HG02938 (cell line): ENCODE data around the gene RFXAP.
"Not testable (repeated sequence)": the region's sequence is repeated elsewhere in the genome, so short reads cannot be mapped to it uniquely, and the experiment has no call there.

Experiments
- ATAC-seq: cut with Tn5 transposase; IDR thresholded peaks from one replicate; pipeline ENCODE4 v1.9.1; 2021; ENCODE audit warnings: mild to moderate bottlenecking, moderate library complexity; ENCODE audit not compliant: unreplicated experiment

Gene RFXAP

GRCh38 chr13:36818804-36819738 is at the start of gene RFXAP:
Gene RFXAP (plus strand): TSS chr13:36819222. CDS start chr13:36819358, 136 bp downstream.
- peak; percentile 71 for ATAC-seq

- no peak for ATAC-seq
These were observed 49.5 kb upstream of the RFXAP start for GRCh38 chr13:36769545-36769944.

GRCh38 chr13:36770741-36771140 is 48.3 kb upstream of the RFXAP start:
- no peak for ATAC-seq

- no peak for ATAC-seq
These were observed 46.2 kb upstream of the RFXAP start for GRCh38 chr13:36772853-36773252.

GRCh38 chr13:36774931-36775330 is 44.1 kb upstream of the RFXAP start:
- ATAC-seq = no peak

GRCh38 chr13:36776175-36776574 is 42.8 kb upstream of the RFXAP start:
- ATAC-seq = no peak

GRCh38 chr13:36778083-36778671 is 40.8 kb upstream of the RFXAP start:
- no peak for ATAC-seq

- ATAC-seq = no peak
These were observed 35.1 kb upstream of the RFXAP start for GRCh38 chr13:36783890-36784289.

- not testable (repeated sequence) for ATAC-seq
These were observed 32.8 kb upstream of the RFXAP start for GRCh38 chr13:36786175-36786574.

- ATAC-seq = no peak
These were observed 31.8 kb upstream of the RFXAP start for GRCh38 chr13:36787181-36787580.

- ATAC-seq = no peak
These were observed 30.7 kb upstream of the RFXAP start for GRCh38 chr13:36788276-36788675.

- ATAC-seq = no peak
These were observed 30.0 kb upstream of the RFXAP start for GRCh38 chr13:36789061-36789460.

- no peak for ATAC-seq
These were observed 29.3 kb upstream of the RFXAP start for GRCh38 chr13:36789730-36790129.

- ATAC-seq = no peak
These were observed 24.3 kb upstream of the RFXAP start for GRCh38 chr13:36794706-36795105.

- no peak for ATAC-seq
These were observed 23.6 kb upstream of the RFXAP start for GRCh38 chr13:36795463-36795862.

GRCh38 chr13:36796052-36796451 is 23.0 kb upstream of the RFXAP start:
- ATAC-seq = no peak

GRCh38 chr13:36801035-36801434 is 18.0 kb upstream of the RFXAP start:
- ATAC-seq = no peak

- ATAC-seq = no peak
These were observed 14.4 kb upstream of the RFXAP start for GRCh38 chr13:36804588-36804987.

- no peak for ATAC-seq
These were observed 12.9 kb upstream of the RFXAP start for GRCh38 chr13:36806102-36806501.

GRCh38 chr13:36807616-36808015 is 11.4 kb upstream of the RFXAP start:
- no peak for ATAC-seq

- no peak for ATAC-seq
These were observed 5.8 kb upstream of the RFXAP start for GRCh38 chr13:36813225-36813624.

- ATAC-seq = no peak
These were observed 4.6 kb upstream of the RFXAP start for GRCh38 chr13:36814465-36814864.
